HFFc6 (cell line): ENCODE results near the gene CELSR1. TPM values are rescaled to one million over a fixed set of nuclear protein-coding genes. Genes with fewer than 3 reads are reported as not detected.

Experiments
- DNase-seq: peaks from one replicate; pipeline ENCODE4 v3.0.0-alpha.2; 2018
- H3K27ac Mint-ChIP-seq: 2 replicates; pipeline ENCODE4 v1.8.0; 2020; ENCODE audit warnings: mild to moderate bottlenecking, mixed read lengths
- H3K27me3 Mint-ChIP-seq: 2 replicates; pipeline ENCODE4 v1.8.0; 2021; ENCODE audit warnings: mild to moderate bottlenecking, moderate library complexity, mixed read lengths; ENCODE audit not compliant: insufficient read depth
- H3K36me3 Mint-ChIP-seq: 2 replicates; pipeline ENCODE4 v1.8.0; 2021; ENCODE audit warnings: low read depth, mixed read lengths
- H3K4me1 Mint-ChIP-seq: 2 replicates; pipeline ENCODE4 v1.8.0; 2020; ENCODE audit warnings: low read depth, mixed read lengths
- H3K4me3 Mint-ChIP-seq: 2 replicates; pipeline ENCODE4 v1.8.0; 2020; ENCODE audit warnings: mild to moderate bottlenecking, moderate library complexity, mixed read lengths
- H3K9me3 Mint-ChIP-seq: 2 replicates; pipeline ENCODE4 v1.8.0; 2020; ENCODE audit warnings: mild to moderate bottlenecking, mixed read lengths
- total RNA-seq, 6 experiments: library from RNA; stranded (reverse); fragmentation: NEBNext Ultra II Directional; extraction: Animal tissue kit (Norgen Biotek cat#: 25700); gene quantifications; 2 replicates in 1 of 6; 3 replicates in 5 of 6; pipeline ENCODE4 v1.2.3, GENCODE V29; 2021
- TF ChIP-seq, protein P1 (sequence below): fragments of 200-600 bp; sonication (generic); IDR thresholded peaks from 2 replicates; pipeline ENCODE4 v1.5.0; 2021; ENCODE audit warnings: antibody characterized with exemption, mild to moderate bottlenecking

CELSR1 gene
- total RNA-seq, 6 experiments from 2014 or later = 4.7 to 8.2 (median 6.5) TPM

DNA sequence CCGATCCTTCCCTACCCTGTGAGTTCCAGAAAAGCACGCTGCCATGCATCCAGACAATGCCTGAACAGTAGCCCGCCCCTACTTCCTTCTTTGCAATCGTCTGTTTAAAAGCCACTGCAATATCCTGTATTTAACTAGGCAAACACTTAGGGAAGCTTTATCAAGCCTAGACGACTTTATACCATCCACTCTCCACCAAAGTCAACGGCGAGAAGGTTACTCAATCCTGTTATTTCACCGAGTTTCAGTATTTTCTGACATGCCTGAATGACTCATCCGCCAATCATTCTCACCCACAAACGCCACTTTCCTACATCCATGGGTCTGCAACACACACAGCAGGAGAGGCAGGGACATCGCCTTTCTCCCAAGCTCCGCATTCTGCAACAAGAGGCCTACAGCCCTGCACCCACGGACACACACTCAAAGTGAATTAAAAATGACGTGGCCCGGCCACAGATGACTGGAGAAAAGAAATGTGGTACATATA lies 9.3 kb downstream of the CELSR1 start:
- Mint-ChIP-seq H3K36me3 (peaks cover 5% of the 10 kb centered on the region), H3K9me3 (no peaks in the 10 kb centered on the region), H3K4me1 (peaks cover 5% of the 10 kb centered on the region), H3K4me3 (no peak overlapping the region), H3K27ac (no peak overlapping the region), H3K27me3 (peaks cover 15% of the 10 kb centered on the region)
- no peak for DNase-seq
- TF ChIP-seq, protein P1, sequence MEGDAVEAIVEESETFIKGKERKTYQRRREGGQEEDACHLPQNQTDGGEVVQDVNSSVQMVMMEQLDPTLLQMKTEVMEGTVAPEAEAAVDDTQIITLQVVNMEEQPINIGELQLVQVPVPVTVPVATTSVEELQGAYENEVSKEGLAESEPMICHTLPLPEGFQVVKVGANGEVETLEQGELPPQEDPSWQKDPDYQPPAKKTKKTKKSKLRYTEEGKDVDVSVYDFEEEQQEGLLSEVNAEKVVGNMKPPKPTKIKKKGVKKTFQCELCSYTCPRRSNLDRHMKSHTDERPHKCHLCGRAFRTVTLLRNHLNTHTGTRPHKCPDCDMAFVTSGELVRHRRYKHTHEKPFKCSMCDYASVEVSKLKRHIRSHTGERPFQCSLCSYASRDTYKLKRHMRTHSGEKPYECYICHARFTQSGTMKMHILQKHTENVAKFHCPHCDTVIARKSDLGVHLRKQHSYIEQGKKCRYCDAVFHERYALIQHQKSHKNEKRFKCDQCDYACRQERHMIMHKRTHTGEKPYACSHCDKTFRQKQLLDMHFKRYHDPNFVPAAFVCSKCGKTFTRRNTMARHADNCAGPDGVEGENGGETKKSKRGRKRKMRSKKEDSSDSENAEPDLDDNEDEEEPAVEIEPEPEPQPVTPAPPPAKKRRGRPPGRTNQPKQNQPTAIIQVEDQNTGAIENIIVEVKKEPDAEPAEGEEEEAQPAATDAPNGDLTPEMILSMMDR = no peak

DNA sequence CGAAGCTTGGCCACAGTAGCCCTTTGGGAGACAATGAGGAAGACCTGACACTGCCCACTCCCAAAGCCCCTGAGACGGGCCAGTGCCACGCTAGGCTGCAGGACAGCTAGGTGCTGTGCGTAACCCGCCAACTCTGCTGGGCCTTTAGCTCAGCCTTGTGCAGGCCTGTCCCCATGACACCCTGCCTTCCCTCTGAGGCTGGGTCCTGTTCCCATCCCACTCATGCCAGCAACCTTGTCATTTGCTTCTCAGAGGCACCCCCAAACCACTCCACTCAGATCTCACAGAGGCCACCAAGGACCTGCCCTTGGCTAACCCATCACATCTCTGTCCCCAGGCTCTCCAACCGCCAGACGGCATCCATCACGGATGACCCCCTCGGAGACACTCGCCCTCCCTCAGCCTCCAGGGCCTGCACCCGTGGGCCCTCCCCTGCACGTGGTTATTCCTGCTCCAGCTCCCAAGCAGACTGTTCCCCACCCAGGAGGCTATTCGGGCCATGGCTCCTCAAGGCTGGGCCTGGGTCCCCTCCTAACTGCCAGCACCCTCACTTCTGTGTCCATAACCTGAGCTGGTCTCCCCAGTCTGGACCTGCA lies 11.1 kb downstream of the CELSR1 start:
- no peak overlapping the region for H3K27ac Mint-ChIP-seq
- H3K36me3 Mint-ChIP-seq = peaks cover 5% of the 10 kb centered on the region
- TF ChIP-seq, protein P1 = no peak
- H3K9me3 Mint-ChIP-seq = no peaks in the 10 kb centered on the region
- no peak for DNase-seq
- H3K27me3 Mint-ChIP-seq = peaks cover 14% of the 10 kb centered on the region
- H3K4me3 Mint-ChIP-seq = no peak overlapping the region
- H3K4me1 Mint-ChIP-seq = no peaks in the 10 kb centered on the region

DNA sequence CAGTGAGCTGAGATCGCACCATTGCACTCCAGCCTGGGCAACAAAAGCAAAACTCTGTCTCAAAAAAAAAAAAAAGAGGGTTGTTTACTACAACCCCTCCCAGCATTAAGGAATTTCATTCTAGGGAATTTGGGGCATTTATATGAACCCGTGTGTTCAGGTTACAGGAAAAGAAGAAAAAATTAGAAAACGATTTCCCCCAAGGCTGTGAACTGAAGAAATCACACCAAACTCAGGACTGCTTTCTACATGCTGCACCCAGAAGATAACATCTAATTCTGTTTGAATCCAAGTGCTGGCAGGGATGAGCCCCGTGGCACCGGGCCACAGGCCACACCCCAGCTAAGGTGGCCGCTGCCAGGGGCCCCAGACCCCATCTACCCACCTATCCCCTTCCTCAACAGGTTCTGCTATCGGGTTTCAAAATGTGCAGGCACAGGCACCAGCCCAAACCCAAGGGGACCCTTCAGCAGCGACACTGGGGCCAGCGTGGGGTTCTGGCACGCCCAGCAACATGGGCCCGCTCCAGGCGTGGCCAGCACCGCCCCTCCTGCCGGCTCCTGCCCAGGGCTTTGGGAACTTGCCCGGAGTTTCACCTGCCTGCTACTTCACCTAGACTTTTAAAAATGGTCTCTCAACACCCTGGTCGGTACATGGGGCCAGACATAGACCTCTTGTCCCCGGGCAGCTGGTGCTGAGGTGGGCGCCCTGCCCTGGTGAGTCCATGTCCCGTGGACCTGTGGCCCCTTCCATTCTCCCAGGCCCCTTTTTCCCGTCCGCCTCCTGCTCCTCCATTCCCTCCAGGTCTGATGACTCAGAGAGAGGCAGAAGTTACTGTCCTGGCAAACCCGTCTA lies 11.8 kb downstream of the CELSR1 start:
- TF ChIP-seq, protein P1 = no peak
- H3K27ac Mint-ChIP-seq = no peak overlapping the region
- no peak for DNase-seq
- no peak overlapping the region for H3K4me3 Mint-ChIP-seq
- no peaks in the 10 kb centered on the region for H3K4me1 Mint-ChIP-seq
- peaks cover 14% of the 10 kb centered on the region for H3K27me3 Mint-ChIP-seq
- peaks cover 5% of the 10 kb centered on the region for H3K36me3 Mint-ChIP-seq
- no peaks in the 10 kb centered on the region for H3K9me3 Mint-ChIP-seq

DNA sequence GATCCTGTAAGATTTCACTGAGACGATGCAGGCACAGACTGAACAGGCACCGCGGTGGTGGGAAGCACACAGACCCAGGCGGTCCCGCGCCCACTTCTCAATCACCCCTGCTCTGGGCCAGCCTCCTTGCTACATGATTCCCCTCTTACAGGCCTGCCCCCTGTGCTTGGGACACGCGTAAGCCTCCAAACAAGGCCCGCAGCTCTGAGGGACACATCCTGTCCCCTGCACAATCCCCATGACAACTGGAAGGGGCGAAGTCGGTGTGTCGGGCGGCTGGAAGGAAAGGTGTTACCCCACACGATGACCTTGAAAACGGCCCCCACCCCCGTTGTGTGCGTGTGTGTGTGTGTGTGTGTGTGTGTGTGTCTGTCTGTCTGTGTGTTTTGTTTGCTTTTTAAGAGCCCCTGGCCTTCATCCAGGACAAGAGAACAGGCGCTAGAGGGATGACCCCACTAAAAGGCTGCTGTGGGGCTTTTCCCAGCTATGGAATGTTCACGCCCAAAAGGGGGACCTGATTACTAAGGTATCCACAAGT lies 13.1 kb downstream of the CELSR1 start:
- H3K4me1 Mint-ChIP-seq = no peaks in the 10 kb centered on the region
- peaks cover 5% of the 10 kb centered on the region for H3K36me3 Mint-ChIP-seq
- peaks cover 14% of the 10 kb centered on the region for H3K27me3 Mint-ChIP-seq
- no peak for DNase-seq
- H3K9me3 Mint-ChIP-seq = no peaks in the 10 kb centered on the region
- H3K27ac Mint-ChIP-seq = no peak overlapping the region
- no peak overlapping the region for H3K4me3 Mint-ChIP-seq
- TF ChIP-seq, protein P1 = no peak

DNA sequence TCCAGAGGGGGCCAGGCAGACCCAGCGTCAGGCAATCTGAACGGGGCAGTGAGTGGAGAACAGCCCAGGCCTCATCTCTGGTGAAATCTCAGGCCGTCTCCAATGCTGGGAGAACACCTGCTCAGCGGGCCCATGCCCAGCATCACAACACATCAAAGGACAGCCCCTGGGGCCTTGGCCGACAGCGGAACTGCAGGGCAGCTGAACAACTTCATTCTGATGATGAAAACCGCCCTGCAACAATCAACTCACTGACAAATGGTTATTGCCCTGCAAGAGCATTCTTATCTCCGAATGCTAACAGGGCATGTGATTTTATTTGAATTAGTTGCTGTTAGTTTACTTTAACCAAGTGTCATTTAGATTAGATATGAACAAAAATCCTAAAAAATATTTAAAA lies 14.6 kb downstream of the CELSR1 start:
- Mint-ChIP-seq H3K9me3 (no peaks in the 10 kb centered on the region), H3K4me3 (no peak overlapping the region), H3K4me1 (no peaks in the 10 kb centered on the region), H3K27ac (no peak overlapping the region), H3K36me3 (no peaks in the 10 kb centered on the region), H3K27me3 (peaks cover 12% of the 10 kb centered on the region)
- DNase-seq = no peak
- TF ChIP-seq, protein P1 = no peak
